ENCODE measurements around the gene ELP1. TPM values are rescaled to one million over a fixed set of nuclear protein-coding genes. Genes with fewer than 3 reads are reported as not detected.
A peak's percentile ranks its signal among the peaks of the same experiment; 100 is the strongest.

The ELP1 gene, protein sequence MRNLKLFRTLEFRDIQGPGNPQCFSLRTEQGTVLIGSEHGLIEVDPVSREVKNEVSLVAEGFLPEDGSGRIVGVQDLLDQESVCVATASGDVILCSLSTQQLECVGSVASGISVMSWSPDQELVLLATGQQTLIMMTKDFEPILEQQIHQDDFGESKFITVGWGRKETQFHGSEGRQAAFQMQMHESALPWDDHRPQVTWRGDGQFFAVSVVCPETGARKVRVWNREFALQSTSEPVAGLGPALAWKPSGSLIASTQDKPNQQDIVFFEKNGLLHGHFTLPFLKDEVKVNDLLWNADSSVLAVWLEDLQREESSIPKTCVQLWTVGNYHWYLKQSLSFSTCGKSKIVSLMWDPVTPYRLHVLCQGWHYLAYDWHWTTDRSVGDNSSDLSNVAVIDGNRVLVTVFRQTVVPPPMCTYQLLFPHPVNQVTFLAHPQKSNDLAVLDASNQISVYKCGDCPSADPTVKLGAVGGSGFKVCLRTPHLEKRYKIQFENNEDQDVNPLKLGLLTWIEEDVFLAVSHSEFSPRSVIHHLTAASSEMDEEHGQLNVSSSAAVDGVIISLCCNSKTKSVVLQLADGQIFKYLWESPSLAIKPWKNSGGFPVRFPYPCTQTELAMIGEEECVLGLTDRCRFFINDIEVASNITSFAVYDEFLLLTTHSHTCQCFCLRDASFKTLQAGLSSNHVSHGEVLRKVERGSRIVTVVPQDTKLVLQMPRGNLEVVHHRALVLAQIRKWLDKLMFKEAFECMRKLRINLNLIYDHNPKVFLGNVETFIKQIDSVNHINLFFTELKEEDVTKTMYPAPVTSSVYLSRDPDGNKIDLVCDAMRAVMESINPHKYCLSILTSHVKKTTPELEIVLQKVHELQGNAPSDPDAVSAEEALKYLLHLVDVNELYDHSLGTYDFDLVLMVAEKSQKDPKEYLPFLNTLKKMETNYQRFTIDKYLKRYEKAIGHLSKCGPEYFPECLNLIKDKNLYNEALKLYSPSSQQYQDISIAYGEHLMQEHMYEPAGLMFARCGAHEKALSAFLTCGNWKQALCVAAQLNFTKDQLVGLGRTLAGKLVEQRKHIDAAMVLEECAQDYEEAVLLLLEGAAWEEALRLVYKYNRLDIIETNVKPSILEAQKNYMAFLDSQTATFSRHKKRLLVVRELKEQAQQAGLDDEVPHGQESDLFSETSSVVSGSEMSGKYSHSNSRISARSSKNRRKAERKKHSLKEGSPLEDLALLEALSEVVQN (N-terminal part only)
- 10 to 100 TPM in 3 of 4 donors, 1 to 10 TPM in 1; 9.4 to 24.3 (median 13.5) TPM for total RNA-seq

DNA sequence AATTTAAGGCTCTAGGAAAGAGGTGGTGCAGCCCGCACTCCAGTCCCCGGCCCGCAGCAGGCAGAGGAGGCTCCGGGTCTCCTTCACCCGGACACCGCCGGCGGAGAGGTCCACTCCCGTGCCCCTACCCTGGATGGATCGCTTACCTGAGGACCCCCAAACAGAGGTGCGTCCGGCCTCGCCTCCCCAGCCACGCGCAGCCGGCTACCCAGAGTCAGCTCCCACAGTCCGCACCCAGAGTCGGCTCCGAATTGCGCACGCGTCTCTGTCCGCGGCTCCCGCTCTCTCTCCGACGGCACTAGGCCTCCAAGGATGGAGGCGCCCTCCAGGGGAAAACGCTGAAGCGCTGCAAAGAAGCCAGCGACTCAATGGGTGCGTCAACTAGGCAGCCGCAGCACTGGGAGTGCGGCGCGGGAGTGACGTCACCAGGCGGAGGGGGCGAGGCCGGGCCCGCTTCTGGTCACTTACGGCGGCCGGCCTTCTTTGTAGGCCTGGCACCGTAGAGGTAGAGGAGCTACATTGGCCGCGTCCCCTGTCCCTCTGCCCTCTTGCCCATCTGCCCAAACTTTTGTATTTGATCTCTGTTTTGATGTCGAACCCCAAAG, at the start of gene ELP1:
Gene ELP1, minus strand, starts transcription at position 407 of the 605 bp plus-strand sequence. CDS start 2,978 bp downstream, outside the sequence.
- Histone ChIP-seq H3K27ac (peak within 1 kb of the TSS; percentile 84 to 94 (median 88)), H3K27me3 (no peaks in the 10 kb centered on the region), H3K36me3 (peaks cover 0 to 12% of the 10 kb centered on the region in 2 donors), H3K4me3 (peak within 1 kb of the TSS; percentile 86 to 97 (median 91)), H3K4me1 (peaks cover 16 to 24% of the 10 kb centered on the region in 2 donors), H3K9me3 (no peaks in the 10 kb centered on the region)
- peak in 1 of 2 donors; percentile 24 for TF ChIP-seq POLR2A (IDR thresholded peaks at IDR 0.05)
- TF ChIP-seq, protein P1, sequence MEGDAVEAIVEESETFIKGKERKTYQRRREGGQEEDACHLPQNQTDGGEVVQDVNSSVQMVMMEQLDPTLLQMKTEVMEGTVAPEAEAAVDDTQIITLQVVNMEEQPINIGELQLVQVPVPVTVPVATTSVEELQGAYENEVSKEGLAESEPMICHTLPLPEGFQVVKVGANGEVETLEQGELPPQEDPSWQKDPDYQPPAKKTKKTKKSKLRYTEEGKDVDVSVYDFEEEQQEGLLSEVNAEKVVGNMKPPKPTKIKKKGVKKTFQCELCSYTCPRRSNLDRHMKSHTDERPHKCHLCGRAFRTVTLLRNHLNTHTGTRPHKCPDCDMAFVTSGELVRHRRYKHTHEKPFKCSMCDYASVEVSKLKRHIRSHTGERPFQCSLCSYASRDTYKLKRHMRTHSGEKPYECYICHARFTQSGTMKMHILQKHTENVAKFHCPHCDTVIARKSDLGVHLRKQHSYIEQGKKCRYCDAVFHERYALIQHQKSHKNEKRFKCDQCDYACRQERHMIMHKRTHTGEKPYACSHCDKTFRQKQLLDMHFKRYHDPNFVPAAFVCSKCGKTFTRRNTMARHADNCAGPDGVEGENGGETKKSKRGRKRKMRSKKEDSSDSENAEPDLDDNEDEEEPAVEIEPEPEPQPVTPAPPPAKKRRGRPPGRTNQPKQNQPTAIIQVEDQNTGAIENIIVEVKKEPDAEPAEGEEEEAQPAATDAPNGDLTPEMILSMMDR (IDR thresholded peaks at IDR 0.05 in 4 of 5, conservative IDR thresholded peaks at IDR 0.05 in 1 of 5): peak in 2 of 5 experiments; percentile 11 to 21
- ATAC-seq: peak; percentile 85 to 90
- DNase-seq: peak; percentile 79 to 83
- intact Hi-C loops (cut with DNase I; ENCODE audit: low total_unique reads) (loop anchor here (2.0 to 5.0 kb wide), 2 partner anchors 79 to 188 kb away; partner anchors contain the start of gene CTNNAL1), in situ Hi-C loops (cut with MboI; ENCODE audit: low sequenced_read_pairs in 4 of 4) (no loop called here)

DNA sequence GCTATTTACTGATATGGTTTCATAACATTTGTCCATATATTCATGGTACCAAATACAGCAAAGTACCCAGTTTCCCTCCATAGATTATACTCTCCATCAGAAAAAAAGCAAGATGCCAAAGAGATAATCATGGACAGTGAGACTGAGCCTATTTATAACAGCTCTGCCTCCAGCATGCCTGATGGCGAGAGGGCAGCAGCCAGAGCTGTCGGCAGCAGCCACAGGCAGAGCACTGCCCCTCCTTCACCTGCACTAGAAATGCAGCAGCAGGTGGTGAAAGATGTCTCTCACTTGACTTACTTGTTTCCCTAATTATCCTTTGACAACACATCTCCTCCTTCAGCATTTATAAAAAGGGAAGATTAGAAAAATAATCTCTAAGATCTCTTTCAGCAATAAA, 47.0 kb upstream of the ELP1 start:
- Histone ChIP-seq H3K36me3 (peaks cover 2 to 18% of the 10 kb centered on the region in 2 donors), H3K4me3 (no peak overlapping the region), H3K4me1 (no peaks in the 10 kb centered on the region), H3K27me3 (no peaks in the 10 kb centered on the region), H3K27ac (no peak overlapping the region), H3K9me3 (no peaks in the 10 kb centered on the region)
- in situ Hi-C loops (cut with MboI; ENCODE audit: low sequenced_read_pairs in 4 of 4): no loop called here
- DNase-seq (no peak), ATAC-seq (peak in 1 of 2 donors; percentile 46)
- TF ChIP-seq, protein P1 (IDR thresholded peaks at IDR 0.05 in 4 of 5, conservative IDR thresholded peaks at IDR 0.05 in 1 of 5): no peak
- TF ChIP-seq POLR2A (IDR thresholded peaks at IDR 0.05): no peak
- intact Hi-C loops (cut with DNase I; ENCODE audit: low total_unique reads): no loop called here

DNA sequence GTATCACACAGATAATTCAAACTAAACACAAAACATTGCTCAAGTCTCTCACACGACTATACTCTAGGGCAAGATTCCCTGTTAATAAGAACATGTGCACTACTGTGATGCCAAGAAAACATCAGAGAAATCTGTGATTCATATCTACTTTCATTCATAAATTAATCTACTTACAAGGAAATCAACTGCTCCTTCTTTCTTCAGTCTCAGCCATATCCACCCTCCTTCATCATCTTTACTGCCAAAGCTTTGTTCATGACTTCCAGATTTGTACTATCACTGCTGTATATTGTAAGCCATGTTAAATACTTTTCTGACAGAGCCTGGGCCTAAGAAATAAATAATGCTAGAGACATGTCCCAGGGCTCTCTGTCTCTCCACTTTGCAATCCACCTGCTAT, 44.3 kb upstream of the ELP1 start:
- ATAC-seq (no peak), DNase-seq (no peak)
- Histone ChIP-seq H3K27ac (no peak overlapping the region), H3K9me3 (no peaks in the 10 kb centered on the region), H3K27me3 (no peaks in the 10 kb centered on the region), H3K36me3 (peaks cover 2 to 21% of the 10 kb centered on the region in 2 donors), H3K4me1 (peaks cover 8 to 9% of the 10 kb centered on the region in 2 donors), H3K4me3 (no peak overlapping the region)
- no peak for TF ChIP-seq POLR2A (IDR thresholded peaks at IDR 0.05)
- TF ChIP-seq, protein P1 (IDR thresholded peaks at IDR 0.05 in 4 of 5, conservative IDR thresholded peaks at IDR 0.05 in 1 of 5): no peak
- intact Hi-C loops (cut with DNase I; ENCODE audit: low total_unique reads) (no loop called here), in situ Hi-C loops (cut with MboI; ENCODE audit: low sequenced_read_pairs in 4 of 4) (no loop called here)

DNA sequence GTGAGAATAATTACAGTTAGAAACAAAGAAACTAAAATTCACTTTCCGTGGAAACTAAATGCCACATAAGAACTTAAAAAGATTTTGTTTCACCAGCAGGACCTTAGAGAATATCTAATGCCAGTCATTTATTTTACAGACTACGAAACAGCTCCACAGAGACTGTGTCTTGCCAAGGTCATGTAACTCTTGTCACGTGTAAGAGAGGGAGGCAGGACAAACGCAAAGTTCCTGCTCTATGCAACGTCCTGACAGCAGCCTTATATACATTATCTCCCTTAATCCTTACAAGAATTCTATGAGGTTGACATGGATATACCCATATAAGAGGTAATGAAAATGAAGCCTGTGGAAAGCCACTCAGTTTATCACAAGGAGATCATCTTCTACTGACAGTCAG, 40.0 kb upstream of the ELP1 start:
- TF ChIP-seq, protein P1 (IDR thresholded peaks at IDR 0.05 in 4 of 5, conservative IDR thresholded peaks at IDR 0.05 in 1 of 5): no peak
- no peak for TF ChIP-seq POLR2A (IDR thresholded peaks at IDR 0.05)
- DNase-seq (no peak), ATAC-seq (peak; percentile 39 to 60)
- H3K4me1 ChIP-seq: peaks cover 8 to 9% of the 10 kb centered on the region in 2 donors
- in situ Hi-C loops (cut with MboI; ENCODE audit: low sequenced_read_pairs in 4 of 4): loop anchor here in 1 of 4 donors (25.0 kb wide), 1 partner anchor 112 kb away; the partner anchor contains the start of genes ACTL7A and ACTL7B
- no peaks in the 10 kb centered on the region for H3K27me3 ChIP-seq
- peaks cover 2 to 12% of the 10 kb centered on the region in 2 donors for H3K36me3 ChIP-seq
- no peaks in the 10 kb centered on the region for H3K9me3 ChIP-seq
- intact Hi-C loops (cut with DNase I; ENCODE audit: low total_unique reads): no loop called here
- H3K4me3 ChIP-seq: no peak overlapping the region
- no peak overlapping the region for H3K27ac ChIP-seq

Measured in gastrocnemius medialis (tissue), 4 donors.